Fibroblast of mammary gland (primary cell): Measurements from ENCODE around the gene PGLYRP3.

Source experiments
- DNase-seq: peaks from one replicate; pipeline ENCODE4 v3.0.0-alpha.2; 2010; ENCODE audit warnings: low read depth
- H3K4me3 ChIP-seq: 2 replicates; pipeline ENCODE4 v1.5.1; 2011; ENCODE audit warnings: low read depth, mild to moderate bottlenecking, low read length, moderate library complexity; ENCODE audit not compliant: control insufficient read depth
- TF ChIP-seq, protein P1 (sequence below): conservative IDR thresholded peaks from 2 replicates; pipeline ENCODE4 v1.5.1; 2011; ENCODE audit warnings: low read depth, low read length, inconsistent platforms; ENCODE audit not compliant: control insufficient read depth, insufficient read depth

PGLYRP3 gene, protein sequence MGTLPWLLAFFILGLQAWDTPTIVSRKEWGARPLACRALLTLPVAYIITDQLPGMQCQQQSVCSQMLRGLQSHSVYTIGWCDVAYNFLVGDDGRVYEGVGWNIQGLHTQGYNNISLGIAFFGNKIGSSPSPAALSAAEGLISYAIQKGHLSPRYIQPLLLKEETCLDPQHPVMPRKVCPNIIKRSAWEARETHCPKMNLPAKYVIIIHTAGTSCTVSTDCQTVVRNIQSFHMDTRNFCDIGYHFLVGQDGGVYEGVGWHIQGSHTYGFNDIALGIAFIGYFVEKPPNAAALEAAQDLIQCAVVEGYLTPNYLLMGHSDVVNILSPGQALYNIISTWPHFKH

DNA sequence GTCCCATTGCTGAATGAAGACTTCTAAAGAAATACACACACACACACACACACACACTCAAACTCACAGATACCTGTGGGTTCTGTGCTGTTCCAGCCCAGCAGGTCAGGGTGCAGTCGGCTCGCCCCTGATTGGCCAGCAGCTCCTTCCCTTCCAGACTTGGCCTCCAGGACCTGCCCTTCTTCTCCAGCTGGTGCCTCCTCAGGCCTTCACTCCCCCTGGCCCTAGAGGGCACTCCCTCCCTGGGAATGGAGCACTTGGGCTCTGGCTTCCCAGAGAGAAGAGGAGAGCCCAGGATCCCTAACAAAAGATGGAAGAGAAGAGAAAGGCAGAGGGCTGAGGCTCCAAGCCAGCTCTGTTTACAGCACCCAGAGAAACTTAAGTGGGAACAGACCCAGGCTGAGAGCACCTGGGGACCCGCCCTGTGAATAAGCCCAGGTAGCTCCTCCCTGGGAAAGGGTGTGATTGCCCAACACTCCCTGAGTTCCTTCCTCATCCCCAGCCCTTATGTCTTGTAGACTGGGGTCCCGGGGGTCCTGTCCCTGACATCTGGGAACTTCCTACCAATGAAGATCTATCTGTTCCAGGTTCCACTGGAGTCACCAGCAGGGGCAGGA lies at the start of gene PGLYRP3:
PGLYRP3 (minus strand) TSS at position 383 of the 617 bp plus-strand sequence. CDS start 2,287 bp downstream, outside the sequence.
- TF ChIP-seq, protein P1, sequence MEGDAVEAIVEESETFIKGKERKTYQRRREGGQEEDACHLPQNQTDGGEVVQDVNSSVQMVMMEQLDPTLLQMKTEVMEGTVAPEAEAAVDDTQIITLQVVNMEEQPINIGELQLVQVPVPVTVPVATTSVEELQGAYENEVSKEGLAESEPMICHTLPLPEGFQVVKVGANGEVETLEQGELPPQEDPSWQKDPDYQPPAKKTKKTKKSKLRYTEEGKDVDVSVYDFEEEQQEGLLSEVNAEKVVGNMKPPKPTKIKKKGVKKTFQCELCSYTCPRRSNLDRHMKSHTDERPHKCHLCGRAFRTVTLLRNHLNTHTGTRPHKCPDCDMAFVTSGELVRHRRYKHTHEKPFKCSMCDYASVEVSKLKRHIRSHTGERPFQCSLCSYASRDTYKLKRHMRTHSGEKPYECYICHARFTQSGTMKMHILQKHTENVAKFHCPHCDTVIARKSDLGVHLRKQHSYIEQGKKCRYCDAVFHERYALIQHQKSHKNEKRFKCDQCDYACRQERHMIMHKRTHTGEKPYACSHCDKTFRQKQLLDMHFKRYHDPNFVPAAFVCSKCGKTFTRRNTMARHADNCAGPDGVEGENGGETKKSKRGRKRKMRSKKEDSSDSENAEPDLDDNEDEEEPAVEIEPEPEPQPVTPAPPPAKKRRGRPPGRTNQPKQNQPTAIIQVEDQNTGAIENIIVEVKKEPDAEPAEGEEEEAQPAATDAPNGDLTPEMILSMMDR: no peak
- H3K4me3 ChIP-seq: no peak within 1 kb of the TSS
- no peak for DNase-seq

DNA sequence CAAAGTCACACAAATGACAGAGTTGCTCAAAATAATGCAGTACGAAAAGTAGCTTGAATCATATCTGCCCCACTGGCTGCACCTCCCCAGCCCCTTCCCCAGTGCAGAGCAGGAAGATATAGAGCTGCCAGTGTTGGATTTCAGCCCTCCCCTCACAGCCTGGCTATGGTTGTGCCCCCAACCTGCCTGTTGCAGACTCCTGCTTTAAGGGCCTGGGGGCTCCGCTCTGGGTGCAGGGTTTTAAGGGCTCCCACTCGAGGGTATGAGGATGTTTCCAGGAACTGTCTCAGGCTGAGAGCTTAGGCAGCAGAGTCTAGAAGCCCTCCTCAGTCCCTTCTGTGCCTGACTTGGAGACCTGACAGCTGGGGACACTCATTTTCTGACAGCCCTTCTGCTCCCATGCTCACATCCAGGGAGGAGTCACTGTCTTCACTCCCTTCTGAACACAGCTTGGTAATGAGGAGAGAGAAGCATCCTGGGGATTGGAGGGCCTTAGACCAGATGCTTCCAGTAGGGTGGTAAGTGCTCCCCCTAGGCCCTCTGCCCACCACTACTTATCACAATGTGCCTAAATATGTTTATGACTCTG lies 49.5 kb upstream of the PGLYRP3 start:
- TF ChIP-seq, protein P1: no peak
- no peak overlapping the region for H3K4me3 ChIP-seq
- no peak for DNase-seq

DNA sequence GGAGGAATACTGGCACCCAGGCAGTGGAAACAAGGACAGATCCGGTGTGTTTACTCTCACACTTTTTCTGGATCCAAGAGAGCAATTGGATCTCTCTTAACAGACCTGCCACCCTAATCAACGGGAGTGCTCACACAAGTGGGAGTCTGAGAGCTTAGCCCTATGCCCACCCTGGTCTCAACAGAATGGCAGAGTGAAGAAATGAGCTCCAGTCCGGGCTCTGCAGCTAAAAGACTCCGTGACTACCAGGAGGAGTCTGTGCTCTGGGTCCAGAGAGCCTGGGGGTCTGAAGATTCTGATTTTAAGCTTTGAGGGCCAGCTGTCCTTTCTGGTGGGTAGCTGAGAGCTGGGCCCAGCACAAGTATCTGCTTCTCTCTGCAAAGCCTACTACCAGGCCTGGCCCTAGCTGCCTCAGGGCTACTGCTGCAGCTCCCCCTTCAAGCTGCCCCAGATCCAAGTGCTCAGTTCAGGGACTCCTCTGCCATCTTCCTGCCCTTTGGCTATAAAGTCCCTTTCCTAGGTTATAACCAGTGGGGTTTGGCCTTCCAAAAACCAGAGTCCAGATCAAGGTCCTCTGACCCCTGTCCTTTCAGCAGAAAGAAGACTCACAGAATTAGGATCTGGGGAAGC lies 48.8 kb upstream of the PGLYRP3 start:
- no peak overlapping the region for H3K4me3 ChIP-seq

DNA sequence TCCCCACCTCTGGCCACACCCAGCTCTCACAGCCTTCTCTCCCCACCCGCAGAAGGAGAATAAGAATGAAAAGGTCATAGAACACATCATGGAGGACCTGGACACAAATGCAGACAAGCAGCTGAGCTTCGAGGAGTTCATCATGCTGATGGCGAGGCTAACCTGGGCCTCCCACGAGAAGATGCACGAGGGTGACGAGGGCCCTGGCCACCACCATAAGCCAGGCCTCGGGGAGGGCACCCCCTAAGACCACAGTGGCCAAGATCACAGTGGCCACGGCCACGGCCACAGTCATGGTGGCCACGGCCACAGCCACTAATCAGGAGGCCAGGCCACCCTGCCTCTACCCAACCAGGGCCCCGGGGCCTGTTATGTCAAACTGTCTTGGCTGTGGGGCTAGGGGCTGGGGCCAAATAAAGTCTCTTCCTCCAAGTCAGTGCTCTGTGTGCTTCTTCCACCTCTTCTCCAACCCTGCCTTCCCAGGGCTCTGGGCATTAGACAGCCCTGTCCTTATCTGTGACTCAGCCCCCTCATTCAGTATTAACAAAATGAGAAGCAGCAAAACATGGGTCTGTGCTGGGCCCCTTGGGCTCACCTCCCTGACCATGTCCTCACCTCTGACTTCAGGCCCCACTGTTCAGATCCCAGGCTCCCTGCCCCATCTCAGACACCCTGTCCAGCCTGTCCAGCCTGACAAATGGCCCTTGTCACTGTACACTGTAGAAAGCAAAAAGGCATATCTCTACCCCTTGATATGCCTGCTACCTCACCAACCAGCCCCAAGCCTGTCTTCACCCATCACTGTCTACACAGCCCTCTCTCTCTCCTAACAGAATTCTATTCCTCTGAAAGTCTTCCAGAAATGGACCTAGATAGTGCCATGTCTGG lies 48.1 kb upstream of the PGLYRP3 start:
- TF ChIP-seq, protein P1: no peak
- no peak for DNase-seq

More for the DNA sequence above, 48.8 kb upstream of the PGLYRP3 start:
- TF ChIP-seq, protein P1: no peak
- no peak for DNase-seq

DNA sequence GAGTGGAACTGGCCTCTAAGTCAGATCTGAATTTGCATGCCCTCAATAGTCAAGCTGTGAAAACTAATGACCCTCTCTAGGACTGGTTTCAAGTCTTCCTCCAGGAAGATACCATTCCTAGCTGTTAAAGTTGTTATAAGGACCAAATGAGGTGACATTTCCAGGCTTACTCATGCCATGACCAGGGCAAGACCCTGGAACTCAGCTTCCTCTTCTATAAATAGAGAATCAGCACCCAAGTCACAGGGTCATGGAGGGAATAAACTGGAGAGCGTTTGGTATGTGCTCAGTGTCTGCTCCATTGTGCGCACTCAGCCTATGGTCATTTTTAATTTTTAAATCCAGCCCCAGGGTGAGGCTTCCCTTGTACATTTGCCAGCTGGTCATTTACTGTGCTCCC lies 47.4 kb upstream of the PGLYRP3 start:
- no peak overlapping the region for H3K4me3 ChIP-seq
- TF ChIP-seq, protein P1: no peak
- DNase-seq: no peak

More for the DNA sequence above, 48.1 kb upstream of the PGLYRP3 start:
- H3K4me3 ChIP-seq: no peak overlapping the region

DNA sequence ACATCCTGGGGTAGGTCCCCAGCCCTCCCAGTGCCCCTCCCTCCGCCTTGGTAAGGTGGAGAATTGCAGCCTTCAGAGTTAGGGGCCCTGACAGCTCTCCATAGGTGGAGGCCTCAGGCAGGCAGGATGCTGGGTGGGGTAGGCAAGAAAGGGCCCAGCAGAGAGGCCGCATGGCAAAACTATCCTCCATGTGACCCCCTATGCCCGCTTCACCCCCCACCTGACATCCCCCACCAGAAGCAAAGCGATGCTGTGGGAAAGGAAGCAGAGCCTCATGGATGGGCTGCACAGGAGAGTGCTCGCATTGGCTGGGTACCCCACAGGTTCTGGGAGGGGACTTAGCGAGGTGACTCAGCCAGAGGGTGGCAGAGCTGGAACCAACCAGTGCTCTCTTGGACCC lies 46.5 kb upstream of the PGLYRP3 start:
- TF ChIP-seq, protein P1: no peak
- no peak overlapping the region for H3K4me3 ChIP-seq
- no peak for DNase-seq
